ENCODE data around the gene HS6ST2. TPM values are rescaled to one million over a fixed set of nuclear protein-coding genes. Genes with fewer than 3 reads are reported as not detected.

HS6ST2 gene
- total and polyA plus RNA-seq, 9 of the 15 experiments (the other 6 are each of a cell fraction or from before 2014, with no cell fraction given), result not detected

GRCh38 chrX:132790329-132790728, 168.1 kb downstream of the HS6ST2 start (continued):
- TF ChIP-seq E2F6 (IDR thresholded peaks at IDR 0.05; ENCODE audit: borderline replicate concordance in 1 of 2, extremely low read depth in 1 of 2, insufficient read depth in 1 of 2, insufficient read length in 1 of 2, low read depth in 1 of 2, low read length in 1 of 2, poor library complexity in 1 of 2, severe bottlenecking in 1 of 2) (no peak), TRIM25 (IDR thresholded peaks at IDR 0.05; ENCODE audit: borderline replicate concordance) (no peak), POLR2G (IDR thresholded peaks at IDR 0.05; ENCODE audit: low read depth, low read length) (no peak), MEIS2 (IDR thresholded peaks at IDR 0.05; ENCODE audit: partially characterized antibody) (no peak)

- CTCF ChIA-PET (ENCODE audit: low intra/inter-chr PET ratio), result no interaction called here
- in situ Hi-C loops (cut with MboI), result no loop called here
- Histone ChIP-seq H3K9ac (ENCODE audit: insufficient read depth in 1 of 2, low read depth in 2 of 2, low read length in 2 of 2) (no peak overlapping the region), H3K36me3 (ENCODE audit: control insufficient read depth, insufficient read depth, low read length) (no peaks in the 10 kb centered on the region), H3K9me3 (replicated peaks; ENCODE audit: control insufficient read depth, insufficient read depth, low read depth, low read length) (no peaks in the 10 kb centered on the region), H3K27me3 (ENCODE audit: control insufficient read depth in 2 of 2, insufficient read depth in 2 of 2, low read length in 2 of 2) (no peaks in the 10 kb centered on the region), H3K4me1 (replicated peaks in 1 of 2; ENCODE audit: control insufficient read depth in 2 of 2, insufficient read depth in 2 of 2, low read length in 2 of 2) (no peaks in the 10 kb centered on the region), H3K27ac (ENCODE audit: extremely low read depth, low read depth, low read length) (no peak overlapping the region), H4K20me1 (replicated peaks; ENCODE audit: control insufficient read depth, insufficient read depth, low read length) (no peaks in the 10 kb centered on the region; the same call in 1 of the 2 replicates), H2AFZ (ENCODE audit: low read depth, low read length) (no peak overlapping the region), H3K4me3 (no peak overlapping the region), H3K9me1 (ENCODE audit: control insufficient read depth, insufficient read depth, low read length) (no peaks in the 10 kb centered on the region), H3K4me2 (ENCODE audit: insufficient read depth, low read length) (no peak overlapping the region), H3K79me2 (ENCODE audit: control insufficient read depth, insufficient read depth, low read length) (no peaks in the 10 kb centered on the region)
- WGBS (ENCODE audit: insufficient coverage, low coverage, missing lambda C conversion rate), result 0% methylated on average over 1 of the region's 1 CpG
- DNase-seq (ENCODE audit: extremely low read depth in 1 of 4, low spot score in 3 of 4) (no peak), ATAC-seq (no peak), FAIRE-seq (no peak)
- no TSS peak for BruUV-seq (replicated peaks)
- intact Hi-C loops (cut with micrococcal nuclease), result no loop called here
- TF ChIP-seq ZFP1 (CRISPR knock-in tag; IDR thresholded peaks at IDR 0.05) (no peak), POLR2B (IDR thresholded peaks at IDR 0.05; ENCODE audit: low read depth, partially characterized antibody) (no peak), NFXL1 (CRISPR knock-in tag; IDR thresholded peaks at IDR 0.05) (no peak), BCL6 (CRISPR knock-in tag; IDR thresholded peaks at IDR 0.05) (no peak), DIDO1 (tag; IDR thresholded peaks at IDR 0.05; ENCODE audit: low read depth) (no peak), E2F8 (IDR thresholded peaks at IDR 0.05; ENCODE audit: low read depth, partially characterized antibody) (no peak), ZBTB26 (CRISPR knock-in tag; IDR thresholded peaks at IDR 0.05) (no peak), TCF15 (CRISPR knock-in tag; IDR thresholded peaks at IDR 0.05) (no peak), MCM2 (IDR thresholded peaks at IDR 0.05; ENCODE audit: low read depth) (no peak), ZNF696 (CRISPR knock-in tag; conservative IDR thresholded peaks at IDR 0.05) (no peak)
- POLR2A ChIA-PET, result interaction anchor here (1.0 kb wide), 1 partner anchor 12 kb away, joined by 5 read pairs; no protein-coding TSS in a partner anchor
Observed at GRCh38 chrX:132786217-132786616, 172.2 kb downstream of the HS6ST2 start.

Data from K562 (cell line).